ENCODE results near the gene ZNF275.
"Not testable (repeated sequence)": the region's sequence is repeated elsewhere in the genome, so short reads cannot be mapped to it uniquely, and the experiment has no call there.

Gene ZNF275

GRCh38 chrX:153387987-153388721, 54.2 kb downstream of the ZNF275 start:
- no peaks in the 10 kb centered on the region for H3K9me3 ChIP-seq (ENCODE audit: control insufficient read depth, insufficient read depth, low read length)
- no peak overlapping the region for H3K4me3 ChIP-seq (ENCODE audit: low read length)
- no peak overlapping the region for H3K27ac ChIP-seq (ENCODE audit: low read length)
- H3K36me3 ChIP-seq (ENCODE audit: control insufficient read depth, insufficient read depth, low read length), result no peaks in the 10 kb centered on the region; the same call in 1 of the 2 replicates
- no peaks in the 10 kb centered on the region for H3K27me3 ChIP-seq (ENCODE audit: control insufficient read depth, insufficient read depth, low read length)
- no CpG with 5 or more reads among the region's 10 CpGs for WGBS (ENCODE audit: insufficient coverage, insufficient read length)
- no peaks in the 10 kb centered on the region for H3K4me1 ChIP-seq (ENCODE audit: control insufficient read depth, insufficient read depth, low read length)
- DNase-seq (ENCODE audit: low read depth, low spot score), result no peak

DNA sequence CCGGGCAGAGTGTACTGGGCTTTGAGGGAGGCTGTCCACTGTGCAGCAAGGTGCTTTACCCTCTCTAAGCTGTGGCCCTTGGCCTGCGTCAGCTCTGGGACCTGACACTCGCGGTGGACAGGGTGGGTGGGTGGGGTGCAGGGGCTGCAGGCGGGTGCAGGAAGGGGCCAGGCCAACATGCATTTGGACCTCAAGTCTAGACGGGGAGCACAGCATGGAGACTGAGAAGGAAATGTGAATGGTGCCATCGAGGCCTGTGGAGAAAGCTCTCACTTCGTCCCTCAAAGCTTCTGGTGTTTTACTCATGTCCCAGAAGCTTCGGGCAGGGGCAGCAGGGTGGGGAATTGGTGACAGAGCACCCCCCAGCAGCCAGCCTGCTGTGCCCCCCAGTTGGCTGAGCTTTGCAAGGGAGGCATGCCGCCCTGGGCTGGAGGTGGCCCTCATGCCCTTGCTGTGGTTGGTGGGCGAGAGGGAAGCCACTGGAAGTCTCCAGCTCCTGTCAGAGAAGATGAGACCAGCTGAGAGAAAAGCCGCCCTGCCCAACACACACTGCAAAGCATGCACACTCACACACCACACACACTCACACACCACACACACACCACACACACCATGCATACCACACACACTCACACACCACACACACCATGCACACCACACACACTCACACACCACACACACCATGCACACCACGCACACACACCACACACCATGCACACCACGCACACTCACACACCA, 54.9 kb downstream of the ZNF275 start:
- no CpG with 5 or more reads among the region's 14 CpGs for WGBS (ENCODE audit: insufficient coverage, insufficient read length)
- DNase-seq (ENCODE audit: low read depth, low spot score), result no peak
- Histone ChIP-seq H3K36me3 (ENCODE audit: control insufficient read depth, insufficient read depth, low read length) (no peaks in the 10 kb centered on the region; the same call in 1 of the 2 replicates), H3K27me3 (ENCODE audit: control insufficient read depth, insufficient read depth, low read length) (no peaks in the 10 kb centered on the region), H3K27ac (ENCODE audit: low read length) (no peak overlapping the region), H3K9me3 (ENCODE audit: control insufficient read depth, insufficient read depth, low read length) (no peaks in the 10 kb centered on the region), H3K4me3 (ENCODE audit: low read length) (no peak overlapping the region), H3K4me1 (ENCODE audit: control insufficient read depth, insufficient read depth, low read length) (no peaks in the 10 kb centered on the region)

GRCh38 chrX:153389460-153389768, 55.5 kb downstream of the ZNF275 start:
- not testable (repeated sequence) for H3K4me1 ChIP-seq (ENCODE audit: control insufficient read depth, insufficient read depth, low read length); H3K27me3 ChIP-seq (ENCODE audit: control insufficient read depth, insufficient read depth, low read length); DNase-seq (ENCODE audit: low read depth, low spot score); H3K36me3 ChIP-seq (ENCODE audit: control insufficient read depth, insufficient read depth, low read length); H3K27ac ChIP-seq (ENCODE audit: low read length); H3K4me3 ChIP-seq (ENCODE audit: low read length); H3K9me3 ChIP-seq (ENCODE audit: control insufficient read depth, insufficient read depth, low read length)
- WGBS (ENCODE audit: insufficient coverage, insufficient read length), result no CpG with 5 or more reads among the region's 6 CpGs

DNA sequence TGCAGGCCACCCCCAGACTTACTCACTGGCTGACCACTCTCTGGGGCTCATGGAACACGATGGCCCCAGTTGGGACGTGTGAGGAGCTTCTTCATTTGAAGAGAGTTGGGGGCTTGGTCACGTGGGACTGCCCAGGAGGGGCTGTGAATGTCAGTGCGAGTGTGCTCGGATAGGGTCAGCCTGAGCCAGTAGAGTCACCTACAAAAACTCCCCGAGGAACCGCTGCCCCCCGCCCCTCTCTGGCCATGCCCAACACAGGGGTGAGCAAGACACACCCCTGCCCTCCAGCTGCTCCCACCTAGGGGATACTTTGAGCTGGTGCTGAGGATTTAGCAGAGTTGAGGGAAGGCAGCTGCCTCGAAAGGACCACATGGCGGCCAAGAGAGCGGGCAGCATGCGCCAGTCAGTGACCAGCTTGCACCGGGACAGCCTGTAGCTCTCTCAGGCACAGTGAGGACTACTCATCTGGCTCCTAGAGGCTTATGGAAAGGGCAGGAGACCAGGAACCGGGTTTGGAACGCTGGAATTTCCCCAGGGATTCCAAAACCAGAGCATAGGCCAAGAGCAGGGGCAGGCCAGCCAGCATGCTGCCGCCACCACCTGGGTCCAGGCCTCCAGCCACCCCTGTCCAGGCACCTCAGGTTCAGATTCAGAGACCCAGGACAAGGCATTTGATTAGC, 58.8 kb downstream of the ZNF275 start:
- H3K27ac ChIP-seq (ENCODE audit: low read length), result no peak overlapping the region
- no peaks in the 10 kb centered on the region for H3K27me3 ChIP-seq (ENCODE audit: control insufficient read depth, insufficient read depth, low read length)
- no peaks in the 10 kb centered on the region for H3K4me1 ChIP-seq (ENCODE audit: control insufficient read depth, insufficient read depth, low read length)
- no peak overlapping the region for H3K4me3 ChIP-seq (ENCODE audit: low read length)
- H3K36me3 ChIP-seq (ENCODE audit: control insufficient read depth, insufficient read depth, low read length), result no peaks in the 10 kb centered on the region; the same call in 1 of the 2 replicates
- WGBS (ENCODE audit: insufficient coverage, insufficient read length), result no CpG with 5 or more reads among the region's 16 CpGs
- no peak for DNase-seq (ENCODE audit: low read depth, low spot score)
- H3K9me3 ChIP-seq (ENCODE audit: control insufficient read depth, insufficient read depth, low read length), result no peaks in the 10 kb centered on the region

- Histone ChIP-seq H3K9me3 (ENCODE audit: control insufficient read depth, insufficient read depth, low read length) (no peaks in the 10 kb centered on the region), H3K4me3 (ENCODE audit: low read length) (no peak overlapping the region), H3K27me3 (ENCODE audit: control insufficient read depth, insufficient read depth, low read length) (no peaks in the 10 kb centered on the region), H3K27ac (ENCODE audit: low read length) (no peak overlapping the region), H3K4me1 (ENCODE audit: control insufficient read depth, insufficient read depth, low read length) (no peaks in the 10 kb centered on the region), H3K36me3 (ENCODE audit: control insufficient read depth, insufficient read depth, low read length) (no peaks in the 10 kb centered on the region; the same call in 1 of the 2 replicates)
- no peak for DNase-seq (ENCODE audit: low read depth, low spot score)
- no CpG with 5 or more reads among the region's 13 CpGs for WGBS (ENCODE audit: insufficient coverage, insufficient read length)
These were observed 60.7 kb downstream of the ZNF275 start for GRCh38 chrX:153394612-153395011.

DNA sequence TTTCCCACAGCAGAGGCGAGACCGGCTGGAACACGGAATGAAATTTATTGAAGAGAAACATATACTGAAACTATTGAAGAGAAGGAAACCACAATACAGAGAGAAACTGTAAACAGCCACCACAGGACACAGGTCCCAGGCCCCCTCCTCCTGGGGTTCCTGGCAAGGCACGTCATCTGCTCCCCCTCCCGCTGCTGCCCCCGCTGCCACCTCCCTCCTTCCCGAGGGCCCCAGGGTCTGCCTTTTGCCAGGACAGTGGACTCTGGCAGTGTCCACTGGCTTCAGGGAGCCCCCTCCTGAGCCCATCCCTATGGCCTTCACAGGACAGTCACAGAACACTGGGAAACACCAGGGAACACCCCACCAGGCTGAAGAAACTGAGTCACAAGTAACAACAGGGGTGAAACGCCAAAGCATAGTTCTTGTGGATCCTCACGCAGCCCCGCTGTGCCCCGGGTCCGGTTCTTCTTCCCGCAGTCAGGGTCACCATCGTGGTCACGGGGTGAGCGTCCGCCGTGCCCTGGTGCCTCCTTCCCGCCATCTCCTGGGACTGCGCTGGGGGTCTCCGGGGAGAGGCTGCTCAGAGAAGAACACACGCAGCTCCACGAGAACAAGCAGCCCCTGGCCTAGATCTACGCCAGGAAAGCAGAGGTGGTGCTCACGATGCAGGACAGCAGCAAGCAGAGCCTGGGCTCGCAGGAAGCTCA, 61.8 kb downstream of the ZNF275 start:
- no peaks in the 10 kb centered on the region for H3K9me3 ChIP-seq (ENCODE audit: control insufficient read depth, insufficient read depth, low read length)
- WGBS (ENCODE audit: insufficient coverage, insufficient read length), result no CpG with 5 or more reads among the region's 26 CpGs
- H3K4me1 ChIP-seq (ENCODE audit: control insufficient read depth, insufficient read depth, low read length), result peaks cover 1% of the 10 kb centered on the region; the same call in 1 of the 2 replicates
- no peaks in the 10 kb centered on the region; the same call in 1 of the 2 replicates for H3K36me3 ChIP-seq (ENCODE audit: control insufficient read depth, insufficient read depth, low read length)
- no peak for DNase-seq (ENCODE audit: low read depth, low spot score)
- H3K27me3 ChIP-seq (ENCODE audit: control insufficient read depth, insufficient read depth, low read length), result no peaks in the 10 kb centered on the region
- no peak overlapping the region for H3K4me3 ChIP-seq (ENCODE audit: low read length)
- no peak overlapping the region for H3K27ac ChIP-seq (ENCODE audit: low read length)

DNA sequence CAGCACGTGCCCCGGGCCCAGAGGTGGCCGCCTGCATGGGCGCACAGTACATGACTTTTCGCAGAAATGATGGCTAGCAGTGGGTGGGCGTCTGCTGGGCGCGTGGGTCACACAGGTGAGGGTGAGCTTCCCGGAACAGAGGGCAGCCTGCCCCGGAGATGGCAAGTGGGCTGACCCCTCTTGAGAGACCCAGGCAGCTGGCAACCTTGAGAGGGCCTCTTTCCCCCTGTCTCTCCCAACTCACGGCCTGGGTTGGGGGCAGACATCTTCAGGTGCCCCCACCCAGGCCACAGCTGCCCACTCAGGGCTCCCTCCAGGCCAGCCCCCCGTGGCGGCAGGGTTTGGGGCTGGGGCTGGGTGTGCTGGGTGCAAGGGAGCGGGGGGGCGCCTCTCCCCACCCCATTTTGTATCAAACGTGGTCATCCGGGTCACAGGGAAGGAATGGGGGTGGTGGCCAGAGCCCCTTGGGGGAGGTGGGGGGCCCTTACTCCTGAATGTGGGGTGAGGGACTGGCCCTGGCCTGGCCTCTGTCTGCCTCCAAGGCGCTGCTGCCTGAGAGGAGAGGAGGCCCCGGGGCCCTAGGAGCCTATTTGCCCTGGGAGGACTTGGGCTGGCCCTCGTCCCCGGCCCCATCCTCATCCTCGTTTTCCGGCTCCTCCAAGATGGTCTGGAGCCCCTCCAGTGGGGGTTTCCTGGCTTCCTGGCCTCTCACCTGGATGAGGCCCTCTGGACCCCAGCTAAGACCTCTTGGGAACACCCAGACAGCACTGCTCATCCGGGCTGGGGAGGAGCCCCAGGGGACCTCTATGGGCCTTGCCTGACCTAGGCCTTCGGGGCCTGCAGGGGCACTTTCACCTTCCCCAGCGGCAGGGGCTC, 62.6 kb downstream of the ZNF275 start:
- Histone ChIP-seq H3K27ac (ENCODE audit: low read length) (no peak overlapping the region), H3K36me3 (ENCODE audit: control insufficient read depth, insufficient read depth, low read length) (no peaks in the 10 kb centered on the region), H3K27me3 (ENCODE audit: control insufficient read depth, insufficient read depth, low read length) (no peaks in the 10 kb centered on the region), H3K4me1 (ENCODE audit: control insufficient read depth, insufficient read depth, low read length) (peaks cover 1% of the 10 kb centered on the region; the same call in 1 of the 2 replicates), H3K9me3 (ENCODE audit: control insufficient read depth, insufficient read depth, low read length) (no peaks in the 10 kb centered on the region), H3K4me3 (ENCODE audit: low read length) (no peak overlapping the region)
- DNase-seq (ENCODE audit: low read depth, low spot score), result no peak
- WGBS (ENCODE audit: insufficient coverage, insufficient read length), result no CpG with 5 or more reads among the region's 26 CpGs

DNA sequence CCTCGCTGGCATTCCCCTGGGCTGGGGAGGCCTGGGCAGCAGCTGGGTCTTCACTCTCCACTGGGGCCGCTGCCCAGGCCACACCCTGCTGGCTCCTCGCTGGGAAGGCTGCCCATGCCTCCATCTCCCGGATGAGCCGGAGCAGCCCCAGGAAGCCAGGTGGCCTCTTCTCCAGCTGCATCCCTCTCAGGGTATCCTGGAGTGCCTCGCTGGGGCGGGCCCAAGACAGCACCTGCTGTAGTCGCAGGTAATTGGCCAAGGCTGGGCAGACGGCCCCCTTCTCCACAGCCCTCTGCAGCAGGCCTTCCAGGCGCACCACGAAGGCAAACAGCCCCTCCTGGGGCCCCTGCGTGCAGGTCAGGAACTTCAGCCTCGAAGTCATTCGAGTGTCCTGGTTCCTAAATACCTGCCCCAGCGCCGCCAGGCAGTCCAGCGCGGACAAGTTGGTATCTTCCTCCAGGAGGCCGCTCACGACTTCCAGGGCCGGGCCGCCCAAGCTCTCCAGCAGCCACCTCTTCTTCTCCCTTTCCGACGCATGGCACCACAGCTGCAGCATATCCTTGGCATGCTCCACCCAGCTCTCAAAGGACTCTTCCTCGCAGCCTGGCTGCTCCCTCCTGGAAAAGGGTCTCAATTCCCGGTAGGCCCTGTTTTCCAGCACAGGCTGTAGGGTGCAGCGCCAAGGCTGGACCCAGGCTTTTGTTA, 63.5 kb downstream of the ZNF275 start:
- peaks cover 1% of the 10 kb centered on the region; the same call in 1 of the 2 replicates for H3K4me1 ChIP-seq (ENCODE audit: control insufficient read depth, insufficient read depth, low read length)
- no peak overlapping the region for H3K4me3 ChIP-seq (ENCODE audit: low read length)
- no peaks in the 10 kb centered on the region for H3K9me3 ChIP-seq (ENCODE audit: control insufficient read depth, insufficient read depth, low read length)
- DNase-seq (ENCODE audit: low read depth, low spot score), result no peak
- WGBS (ENCODE audit: insufficient coverage, insufficient read length), result no CpG with 5 or more reads among the region's 27 CpGs
- H3K27me3 ChIP-seq (ENCODE audit: control insufficient read depth, insufficient read depth, low read length), result no peaks in the 10 kb centered on the region
- H3K36me3 ChIP-seq (ENCODE audit: control insufficient read depth, insufficient read depth, low read length), result no peaks in the 10 kb centered on the region
- H3K27ac ChIP-seq (ENCODE audit: low read length), result no peak overlapping the region

DNA sequence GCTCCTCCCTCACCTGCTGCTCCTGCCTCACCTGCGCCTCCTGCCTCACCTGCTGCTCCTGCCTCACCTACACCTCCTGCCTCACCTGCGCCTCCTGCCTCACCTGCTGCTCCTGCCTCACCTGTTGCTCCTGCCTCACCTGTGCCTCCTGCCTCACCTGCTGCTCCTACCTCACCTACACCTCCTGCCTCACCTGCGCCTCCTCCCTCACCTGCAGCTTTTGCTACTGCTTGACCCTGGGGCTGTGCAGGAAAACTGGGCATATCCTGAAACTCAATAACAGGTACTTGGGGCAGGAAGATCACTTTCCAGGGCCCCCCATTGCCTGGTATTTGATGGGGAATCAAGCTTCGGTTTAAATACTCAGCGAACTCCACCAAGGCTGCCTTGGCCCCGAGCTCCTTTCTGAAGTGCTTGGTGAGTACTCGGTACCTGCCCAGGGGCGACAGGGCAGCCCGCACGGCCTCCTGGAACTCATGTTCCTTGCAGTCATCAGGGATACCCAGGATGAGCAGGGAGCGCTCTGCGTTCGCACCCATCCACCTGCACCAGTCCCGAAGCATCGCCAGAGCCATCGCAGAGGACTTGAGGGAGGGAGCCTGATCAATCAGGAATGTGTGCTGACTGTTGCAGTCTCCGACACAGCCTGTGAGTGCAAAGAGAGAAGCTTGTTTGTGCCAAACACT, 64.5 kb downstream of the ZNF275 start:
- WGBS (ENCODE audit: insufficient coverage, insufficient read length), result no CpG with 5 or more reads among the region's 17 CpGs

More for the DNA sequence above, 64.5 kb downstream of the ZNF275 start:
- H3K4me3 ChIP-seq (ENCODE audit: low read length), result no peak overlapping the region
- H3K9me3 ChIP-seq (ENCODE audit: control insufficient read depth, insufficient read depth, low read length), result no peaks in the 10 kb centered on the region
- H3K4me1 ChIP-seq (ENCODE audit: control insufficient read depth, insufficient read depth, low read length), result peaks cover 1% of the 10 kb centered on the region; the same call in 1 of the 2 replicates
- H3K27me3 ChIP-seq (ENCODE audit: control insufficient read depth, insufficient read depth, low read length), result no peaks in the 10 kb centered on the region
- H3K36me3 ChIP-seq (ENCODE audit: control insufficient read depth, insufficient read depth, low read length), result no peaks in the 10 kb centered on the region
- no peak overlapping the region for H3K27ac ChIP-seq (ENCODE audit: low read length)
- DNase-seq (ENCODE audit: low read depth, low spot score), result no peak

All from iPS DF 6.9 (cell line).